IPS-NIHi11 (cell line): ENCODE data around the gene SNX11.

ENCODE experiments used
- DNase-seq: peaks from one replicate; pipeline ENCODE4 v3.0.0; 2012; ENCODE audit warnings: mixed read lengths, low spot score

The SNX11 gene

DNA sequence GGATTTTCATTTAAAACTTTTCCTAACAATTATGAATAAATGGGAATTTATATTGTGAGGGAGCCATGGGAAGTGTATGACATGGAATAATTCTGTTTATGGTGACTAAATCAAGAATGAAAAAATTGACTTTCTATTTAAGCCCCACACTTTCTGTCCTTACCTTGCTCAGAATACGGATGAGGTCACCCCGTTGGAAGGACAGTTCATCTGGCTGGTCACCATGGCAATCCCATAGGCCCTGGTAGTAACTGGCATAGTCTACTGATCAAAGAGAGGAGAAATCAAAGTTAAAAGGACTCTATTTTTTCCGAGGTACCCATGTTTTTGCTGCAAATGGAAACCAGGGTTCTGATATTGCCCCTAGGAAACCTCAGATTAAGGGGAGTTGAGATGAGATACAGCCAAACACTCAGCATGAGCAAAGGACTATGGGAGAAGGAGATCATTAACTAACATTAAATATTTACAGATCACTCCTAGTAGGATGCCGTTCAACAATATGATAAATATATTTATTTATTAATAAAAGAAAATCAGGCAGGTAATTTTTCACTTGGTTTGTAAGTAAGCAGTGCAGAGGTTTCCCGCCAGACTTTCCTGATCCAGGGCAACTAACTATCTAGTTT, 54.9 kb downstream of the SNX11 start:
- DNase-seq = no peak

GRCh38 chr17:48162946-48163506, 55.5 kb downstream of the SNX11 start:
- DNase-seq = no peak

- no peak for DNase-seq
These were observed 56.2 kb downstream of the SNX11 start for GRCh38 chr17:48163809-48164208.

DNA sequence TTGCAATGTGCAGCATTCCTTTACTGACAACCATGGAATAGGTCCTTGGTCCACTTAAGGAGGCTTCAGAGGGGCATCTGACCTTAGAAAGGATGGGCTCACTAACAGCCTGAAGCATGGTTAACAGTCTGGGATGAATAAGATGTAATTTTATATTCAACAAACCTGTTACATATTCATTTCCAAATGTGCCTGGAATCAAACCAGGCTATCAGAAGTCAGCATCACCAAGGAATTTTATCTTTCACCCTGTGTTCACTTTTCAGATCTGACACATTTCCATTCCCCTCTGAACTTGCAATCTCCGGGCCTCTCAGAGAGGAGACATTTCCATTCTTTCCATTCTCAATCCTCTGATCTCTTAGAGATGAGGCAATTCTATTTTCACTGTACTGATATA, 62.4 kb downstream of the SNX11 start:
- DNase-seq = no peak
